Kidney (tissue), 14 donors: ENCODE data around the gene NSG1. TPM values are rescaled to one million over a fixed set of nuclear protein-coding genes. Genes with fewer than 3 reads are reported as not detected.

ENCODE experiments used
- DNase-seq, 5 donors: peaks; one replicate each; pipeline ENCODE4 v3.0.0-alpha.2; 2013 to 2020
- FAIRE-seq: peaks from 2 replicates; lab custom pipeline; 2012; peaks lifted over from hg19 to GRCh38; lab: Jason Lieb, UNC
- H3K27ac ChIP-seq, 2 donors: one replicate each; pipeline ENCODE4 v1.7.0; 2013; ENCODE audit warnings: low read depth in 2 of 2, low read length in 2 of 2, inconsistent platforms in 1 of 2
- H3K27me3 ChIP-seq: one replicate; pipeline ENCODE4 v1.7.1; 2013; ENCODE audit warnings: low read length, inconsistent platforms; ENCODE audit not compliant: control insufficient read depth, insufficient read depth
- H3K36me3 ChIP-seq, 3 donors: one replicate each; pipeline versions ENCODE4 v1.7.0 to v1.7.1; 2013; ENCODE audit warnings: low read length in 3 of 3, control low read depth in 1 of 3, inconsistent platforms in 1 of 3; ENCODE audit not compliant: insufficient read depth in 3 of 3, control insufficient read depth in 2 of 3
- H3K4me1 ChIP-seq, 3 donors: one replicate each; pipeline versions ENCODE4 v1.7.0 to v1.7.1; 2013; ENCODE audit warnings: low read length in 3 of 3, inconsistent platforms in 1 of 3, low read depth in 1 of 3; ENCODE audit not compliant: control insufficient read depth in 2 of 3, insufficient read depth in 2 of 3
- H3K4me3 ChIP-seq, 3 donors: one replicate each; pipeline versions ENCODE4 v1.7.0 to v1.8.1; 2013; ENCODE audit warnings: low read length in 3 of 3, control low read depth in 1 of 3, inconsistent platforms in 1 of 3
- H3K9ac ChIP-seq, 3 donors: one replicate each; pipeline versions ENCODE4 v1.7.0 to v1.7.1; 2013; ENCODE audit warnings: low read length in 3 of 3, control low read depth in 1 of 3, inconsistent platforms in 1 of 3
- H3K9me3 ChIP-seq, 3 donors: one replicate each; pipeline versions ENCODE4 v1.7.0 to v1.7.1; 2013; ENCODE audit warnings: low read length in 3 of 3, control low read depth in 1 of 3, inconsistent platforms in 1 of 3; ENCODE audit not compliant: control insufficient read depth in 2 of 3, insufficient read depth in 1 of 3
- CTCF ChIP-seq: IDR thresholded peaks from 3 replicates; pipeline ENCODE4 v1.5.1; 2012; ENCODE audit warnings: mild to moderate bottlenecking, moderate library complexity, borderline replicate concordance; ENCODE audit not compliant: insufficient read depth; ENCODE audit errors: extremely low read depth
- intact Hi-C: fragments of 100-400 bp; cut with DNase I; formaldehyde crosslinking; loops from one replicate; pipeline ENCODE4 v1.11.1; 2022
- polyA plus RNA-seq: library from polyadenylated mRNA; stranded (reverse); fragments of 350-450 nt; fragmentation: Illumina TruSeq; extraction: RNeasy Lipid Tissue Mini Kit (QIAGEN cat#74804); gene quantifications from one replicate; pipeline ENCODE4 v1.2.3, GENCODE V29; 2014; ENCODE audit warnings: low read depth, low replicate concordance; ENCODE audit not compliant: insufficient read depth
- total RNA-seq: library from RNA; stranded (reverse); fragmentation: NEBNext Ultra II Directional; extraction: Animal tissue kit (Norgen Biotek cat#: 25700); gene quantifications from one replicate; pipeline ENCODE4 v1.2.1, GENCODE V29; 2021
- donor health status: control.
- donor health status: control.
- donor health status: control.
- donor health status: control.
- donor health status: control.
- donor health status: DM: yes; HTN: yes; CAD: no.
- donor health status: Normal renal cell carcinoma (clear cell type).

Gene NSG1
- total and polyA plus RNA-seq, 2 donors from 2014 or later = 4.7 to 9.5 TPM

- TF ChIP-seq CTCF = no peak
- Histone ChIP-seq H3K36me3 (peaks cover 1 to 26% (median 22%) of the 10 kb centered on the region in 3 donors), H3K27me3 (no peaks in the 10 kb centered on the region), H3K9me3 (no peaks in the 10 kb centered on the region), H3K27ac (no peak overlapping the region), H3K4me3 (no peak overlapping the region), H3K9ac (no peak overlapping the region), H3K4me1 (no peaks in the 10 kb centered on the region)
- peak in 4 of 5 donors; percentile 23 to 49 (median 30) for DNase-seq
- no peak for FAIRE-seq
- intact Hi-C loops = no loop called here
These were observed 30.1 kb downstream of the NSG1 start for GRCh38 chr4:4416981-4417380.

- Histone ChIP-seq H3K9me3 (no peaks in the 10 kb centered on the region), H3K27ac (no peak overlapping the region), H3K4me3 (no peak overlapping the region), H3K9ac (no peak overlapping the region), H3K4me1 (no peaks in the 10 kb centered on the region), H3K36me3 (peaks cover 2 to 26% (median 23%) of the 10 kb centered on the region in 3 donors), H3K27me3 (no peaks in the 10 kb centered on the region)
- no peak for FAIRE-seq
- peak in 2 of 5 donors; percentile 39 to 43 for DNase-seq
- intact Hi-C loops = no loop called here
- no peak for TF ChIP-seq CTCF
These were observed 31.0 kb downstream of the NSG1 start for GRCh38 chr4:4417886-4418285.

GRCh38 chr4:4418676-4419390 is 31.9 kb downstream of the NSG1 start:
- Histone ChIP-seq H3K27me3 (no peaks in the 10 kb centered on the region), H3K9ac (no peak overlapping the region), H3K4me3 (no peak overlapping the region), H3K27ac (no peak overlapping the region), H3K36me3 (peaks cover 2 to 31% (median 23%) of the 10 kb centered on the region in 3 donors), H3K9me3 (no peaks in the 10 kb centered on the region), H3K4me1 (no peaks in the 10 kb centered on the region)
- TF ChIP-seq CTCF = no peak
- DNase-seq (peak in 4 of 5 donors; percentile 44 to 52 (median 48)), FAIRE-seq (no peak)
- intact Hi-C loops = no loop called here
